ENCODE data around the gene SIGLEC12. TPM values are rescaled to one million over a fixed set of nuclear protein-coding genes. Genes with fewer than 3 reads are reported as not detected.
"Not testable (repeated sequence)": the region's sequence is repeated elsewhere in the genome, so short reads cannot be mapped to it uniquely, and the experiment has no call there.

Gene SIGLEC12
- total and polyA plus RNA-seq, 3 donors from 2014 or later: 1.0 TPM; not detected in 2

DNA sequence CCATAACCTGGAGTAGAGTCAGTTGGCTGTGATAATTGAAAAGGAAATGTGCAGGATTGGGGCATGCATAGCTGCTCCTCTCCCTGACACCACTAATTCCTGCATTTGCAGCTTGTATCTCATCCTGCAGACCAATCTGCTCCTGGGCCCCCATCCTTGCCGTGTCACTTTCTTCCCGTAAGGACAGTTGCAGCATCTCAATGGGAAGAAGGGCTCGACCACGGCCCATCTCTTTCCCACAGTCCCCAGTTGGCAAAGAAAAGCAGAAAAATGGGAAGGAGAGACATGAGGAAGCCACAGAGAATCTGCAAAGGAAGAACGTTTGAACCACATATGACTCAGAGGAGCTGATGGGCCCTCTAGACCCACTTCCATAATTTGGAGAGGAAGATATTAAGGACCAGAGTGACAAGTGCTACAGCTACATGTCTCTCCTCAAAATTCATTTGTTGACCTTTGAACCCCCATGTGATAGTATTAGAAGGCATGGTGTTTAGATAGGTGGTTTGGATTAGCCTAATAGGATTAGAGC, 1.8 kb upstream of the SIGLEC12 start:
- intact Hi-C loops (cut with DNase I; ENCODE audit: low total_unique reads): no loop called here
- Histone ChIP-seq H3K9me3 (no peaks in the 10 kb centered on the region), H3K27me3 (no peaks in the 10 kb centered on the region), H3K27ac (no peak overlapping the region), H3K4me1 (no peaks in the 10 kb centered on the region), H3K4me3 (no peak overlapping the region), H3K36me3 (ENCODE audit: low read depth, missing control alignments) (no peaks in the 10 kb centered on the region)
- TF ChIP-seq, protein P1, sequence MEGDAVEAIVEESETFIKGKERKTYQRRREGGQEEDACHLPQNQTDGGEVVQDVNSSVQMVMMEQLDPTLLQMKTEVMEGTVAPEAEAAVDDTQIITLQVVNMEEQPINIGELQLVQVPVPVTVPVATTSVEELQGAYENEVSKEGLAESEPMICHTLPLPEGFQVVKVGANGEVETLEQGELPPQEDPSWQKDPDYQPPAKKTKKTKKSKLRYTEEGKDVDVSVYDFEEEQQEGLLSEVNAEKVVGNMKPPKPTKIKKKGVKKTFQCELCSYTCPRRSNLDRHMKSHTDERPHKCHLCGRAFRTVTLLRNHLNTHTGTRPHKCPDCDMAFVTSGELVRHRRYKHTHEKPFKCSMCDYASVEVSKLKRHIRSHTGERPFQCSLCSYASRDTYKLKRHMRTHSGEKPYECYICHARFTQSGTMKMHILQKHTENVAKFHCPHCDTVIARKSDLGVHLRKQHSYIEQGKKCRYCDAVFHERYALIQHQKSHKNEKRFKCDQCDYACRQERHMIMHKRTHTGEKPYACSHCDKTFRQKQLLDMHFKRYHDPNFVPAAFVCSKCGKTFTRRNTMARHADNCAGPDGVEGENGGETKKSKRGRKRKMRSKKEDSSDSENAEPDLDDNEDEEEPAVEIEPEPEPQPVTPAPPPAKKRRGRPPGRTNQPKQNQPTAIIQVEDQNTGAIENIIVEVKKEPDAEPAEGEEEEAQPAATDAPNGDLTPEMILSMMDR (IDR thresholded peaks at IDR 0.05): no peak
- no peak for TF ChIP-seq POLR2A (IDR thresholded peaks at IDR 0.05)
- no peak for DNase-seq
- WGBS, 2 donors: 78 to 85% methylated on average over 5 of the region's 5 CpGs

DNA sequence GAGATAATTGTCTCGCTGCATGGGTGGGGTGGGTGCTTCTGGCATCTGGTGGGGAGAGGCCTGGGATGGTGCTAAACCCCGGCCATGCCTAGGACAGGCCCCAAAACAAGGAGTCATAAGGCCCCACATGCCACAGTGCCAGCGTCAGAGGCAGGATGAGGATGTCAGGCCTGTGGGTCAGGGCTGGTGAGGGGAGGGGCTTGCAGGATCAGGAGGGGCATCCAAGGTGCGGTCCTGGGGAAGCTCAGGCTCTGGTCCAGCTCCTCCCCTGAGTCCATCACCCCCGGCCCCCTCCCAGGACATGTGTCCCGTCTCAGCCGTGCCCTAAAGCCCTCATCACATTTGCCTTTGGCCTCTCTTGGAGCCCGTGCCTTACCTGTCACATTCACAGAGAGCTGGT, 669 bp downstream of the SIGLEC12 start:
- H3K9me3 ChIP-seq; H3K27ac ChIP-seq; H3K4me3 ChIP-seq; DNase-seq; H3K36me3 ChIP-seq (ENCODE audit: low read depth, missing control alignments); H3K4me1 ChIP-seq; intact Hi-C loops (cut with DNase I; ENCODE audit: low total_unique reads); H3K27me3 ChIP-seq: not testable (repeated sequence)
- 54% methylated on average over 8 of the region's 8 CpGs; no CpG with 5 or more reads in 1 of the 2 donors for WGBS, 2 donors

DNA sequence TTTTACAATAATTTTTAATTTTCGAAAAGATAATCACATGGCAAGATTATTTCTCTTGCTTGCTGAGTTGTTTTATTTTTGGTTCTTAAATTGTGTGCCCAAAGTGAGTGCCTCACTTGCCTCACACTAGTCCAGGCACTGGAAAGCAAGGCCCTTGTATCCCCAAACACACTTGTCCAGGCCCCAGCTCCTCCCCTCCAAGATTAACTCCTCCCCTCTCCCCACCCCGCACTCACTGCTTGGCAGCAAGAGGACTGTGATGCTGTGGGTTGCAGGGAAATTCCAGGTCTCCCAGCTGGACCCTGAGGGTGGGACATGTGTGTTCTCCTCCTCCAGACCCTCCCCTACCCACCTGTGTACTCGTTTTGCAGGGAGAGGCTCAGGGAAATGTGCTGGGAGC, 3.9 kb downstream of the SIGLEC12 start:
- no peak for TF ChIP-seq POLR2A (IDR thresholded peaks at IDR 0.05)
- TF ChIP-seq, protein P1 (IDR thresholded peaks at IDR 0.05): no peak
- intact Hi-C loops (cut with DNase I; ENCODE audit: low total_unique reads): no loop called here
- 59 to 67% methylated on average over 3 of the region's 3 CpGs for WGBS, 2 donors
- Histone ChIP-seq H3K9me3 (no peaks in the 10 kb centered on the region), H3K27ac (no peak overlapping the region), H3K4me3 (no peak overlapping the region), H3K36me3 (ENCODE audit: low read depth, missing control alignments) (no peaks in the 10 kb centered on the region), H3K4me1 (no peaks in the 10 kb centered on the region), H3K27me3 (no peaks in the 10 kb centered on the region)
- DNase-seq: no peak

DNA sequence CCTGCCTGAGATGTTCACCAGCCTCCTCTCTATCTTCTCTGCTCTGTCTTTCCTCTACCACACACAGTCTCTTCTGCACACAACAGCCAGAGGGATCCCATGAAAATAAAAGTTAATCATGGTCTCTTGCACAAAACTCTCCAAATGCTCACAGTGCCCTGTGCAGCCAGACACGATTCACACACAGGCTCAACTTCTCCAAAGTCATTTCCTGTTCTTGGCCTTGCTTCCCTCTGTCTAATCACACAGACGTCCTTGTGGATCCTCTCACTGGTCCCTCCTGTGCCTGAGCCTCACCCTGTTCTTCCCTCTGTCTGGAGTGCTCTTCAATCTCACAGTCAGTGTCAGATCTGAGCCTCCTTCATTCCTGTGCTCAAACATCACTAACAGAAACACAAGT, 7.8 kb downstream of the SIGLEC12 start:
- no peak for DNase-seq

DNA sequence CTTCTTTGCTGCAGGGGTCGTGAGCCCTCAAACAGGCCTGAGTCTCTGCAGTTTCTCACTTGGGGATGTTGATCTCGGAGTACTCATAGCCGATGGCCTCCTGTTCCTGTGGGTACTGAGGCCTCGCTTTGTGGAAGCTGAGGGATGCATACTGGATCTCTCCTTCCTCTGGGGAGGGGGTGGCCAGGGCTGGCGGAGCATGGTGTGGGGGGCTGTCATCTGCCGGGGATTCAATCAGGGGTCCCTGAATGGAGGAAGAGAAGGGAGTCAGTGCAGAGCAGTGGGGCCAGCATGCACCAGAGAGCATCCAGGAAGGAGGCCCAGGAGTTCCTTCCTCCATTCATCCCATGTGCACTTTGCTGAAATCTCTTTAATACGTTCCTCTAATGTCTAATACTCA, 10.0 kb downstream of the SIGLEC12 start:
- DNase-seq: no peak
- H3K27me3 ChIP-seq: no peaks in the 10 kb centered on the region
- H3K4me1 ChIP-seq: no peaks in the 10 kb centered on the region
- WGBS, 2 donors: 69 to 72% methylated on average over 7 of the region's 7 CpGs
- H3K36me3 ChIP-seq (ENCODE audit: low read depth, missing control alignments): no peaks in the 10 kb centered on the region
- H3K9me3 ChIP-seq: no peaks in the 10 kb centered on the region
- intact Hi-C loops (cut with DNase I; ENCODE audit: low total_unique reads): no loop called here
- H3K4me3 ChIP-seq: no peak overlapping the region
- TF ChIP-seq POLR2A (IDR thresholded peaks at IDR 0.05): no peak
- TF ChIP-seq, protein P1 (IDR thresholded peaks at IDR 0.05): no peak
- H3K27ac ChIP-seq: no peak overlapping the region

More for the DNA sequence above, 7.8 kb downstream of the SIGLEC12 start:
- TF ChIP-seq POLR2A (IDR thresholded peaks at IDR 0.05): no peak
- TF ChIP-seq, protein P1 (IDR thresholded peaks at IDR 0.05): no peak
- Histone ChIP-seq H3K27ac (no peak overlapping the region), H3K4me3 (no peak overlapping the region), H3K4me1 (no peaks in the 10 kb centered on the region), H3K36me3 (ENCODE audit: low read depth, missing control alignments) (no peaks in the 10 kb centered on the region), H3K27me3 (no peaks in the 10 kb centered on the region), H3K9me3 (no peaks in the 10 kb centered on the region)
- intact Hi-C loops (cut with DNase I; ENCODE audit: low total_unique reads): no loop called here
- WGBS, 2 donors: 27 to 30% methylated on average over 2 of the region's 2 CpGs

Data from testis (tissue), 3 donors.